Measurements from ENCODE around the gene FAM161B.
"Not testable (repeated sequence)": the region's sequence is repeated elsewhere in the genome, so short reads cannot be mapped to it uniquely, and the experiment has no call there.

FAM161B gene

DNA sequence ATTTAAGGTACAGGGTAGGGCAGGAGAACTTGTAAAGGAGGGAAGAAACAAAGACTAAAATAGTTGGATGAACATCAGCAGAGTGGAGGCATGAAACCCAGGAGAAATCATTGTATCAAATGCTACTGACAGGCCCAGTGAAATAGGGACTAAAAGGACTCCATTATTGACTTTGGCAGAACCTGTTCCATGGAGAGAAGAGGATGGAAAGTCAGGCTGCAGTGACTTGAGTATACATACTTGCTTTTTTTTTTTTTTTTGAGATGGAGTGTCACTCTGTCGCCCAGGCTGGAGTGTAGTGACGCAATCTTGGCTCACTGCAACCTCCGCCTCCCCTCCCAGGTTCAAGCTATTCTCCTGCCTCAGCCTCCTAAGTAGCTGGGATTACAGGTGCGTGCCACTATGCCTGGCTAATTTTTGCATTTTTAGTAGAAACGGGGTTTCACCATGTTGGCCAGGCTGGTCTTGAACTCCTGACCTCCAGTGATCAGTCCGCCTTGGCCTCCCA, 55.7 kb downstream of the FAM161B start:
- not testable (repeated sequence) for DNase-seq (ENCODE audit: low read depth); H3K4me3 ChIP-seq (ENCODE audit: low read length); H3K9me3 ChIP-seq (ENCODE audit: control insufficient read depth, low read length); H3K27me3 ChIP-seq (replicated peaks; ENCODE audit: control insufficient read depth, insufficient read depth, low read length); H3K9ac ChIP-seq (ENCODE audit: low read length)
- H3K36me3 ChIP-seq (ENCODE audit: control insufficient read depth, insufficient read depth, low read length, severe bottlenecking), result peaks cover 68% of the 10 kb centered on the region
- peaks cover 14% of the 10 kb centered on the region for H3K4me1 ChIP-seq (ENCODE audit: control insufficient read depth, insufficient read depth, low read length)

- peak overlapping the region; percentile 96 for H3K4me3 ChIP-seq (ENCODE audit: low read length)
- no peaks in the 10 kb centered on the region for H3K9me3 ChIP-seq (ENCODE audit: control insufficient read depth, low read length)
- H3K9ac ChIP-seq (ENCODE audit: low read length), result peak overlapping the region; percentile 28
- H3K27me3 ChIP-seq (replicated peaks; ENCODE audit: control insufficient read depth, insufficient read depth, low read length), result no peaks in the 10 kb centered on the region
- no peak for DNase-seq (ENCODE audit: low read depth)
- peaks cover 22% of the 10 kb centered on the region for H3K36me3 ChIP-seq (ENCODE audit: control insufficient read depth, insufficient read depth, low read length, severe bottlenecking)
- H3K4me1 ChIP-seq (ENCODE audit: control insufficient read depth, insufficient read depth, low read length), result peaks cover 32% of the 10 kb centered on the region
Observed at GRCh38 chr14:73889376-73889775, 60.5 kb downstream of the FAM161B start.

- no peaks in the 10 kb centered on the region for H3K27me3 ChIP-seq (replicated peaks; ENCODE audit: control insufficient read depth, insufficient read depth, low read length)
- no peaks in the 10 kb centered on the region for H3K9me3 ChIP-seq (ENCODE audit: control insufficient read depth, low read length)
- H3K4me3 ChIP-seq (ENCODE audit: low read length), result peak overlapping the region; percentile 96
- H3K9ac ChIP-seq (ENCODE audit: low read length), result peak overlapping the region; percentile 97
- H3K36me3 ChIP-seq (ENCODE audit: control insufficient read depth, insufficient read depth, low read length, severe bottlenecking), result peaks cover 19% of the 10 kb centered on the region
- H3K4me1 ChIP-seq (ENCODE audit: control insufficient read depth, insufficient read depth, low read length), result peaks cover 32% of the 10 kb centered on the region
- peak; percentile 23 for DNase-seq (ENCODE audit: low read depth)
Observed at GRCh38 chr14:73888971-73889370, 60.9 kb downstream of the FAM161B start.

- H3K27me3 ChIP-seq (replicated peaks; ENCODE audit: control insufficient read depth, insufficient read depth, low read length), result no peaks in the 10 kb centered on the region
- H3K9ac ChIP-seq (ENCODE audit: low read length), result peak overlapping the region; percentile 97
- peaks cover 32% of the 10 kb centered on the region for H3K4me1 ChIP-seq (ENCODE audit: control insufficient read depth, insufficient read depth, low read length)
- no peaks in the 10 kb centered on the region for H3K9me3 ChIP-seq (ENCODE audit: control insufficient read depth, low read length)
- peaks cover 15% of the 10 kb centered on the region for H3K36me3 ChIP-seq (ENCODE audit: control insufficient read depth, insufficient read depth, low read length, severe bottlenecking)
- peak; percentile 26 for DNase-seq (ENCODE audit: low read depth)
- H3K4me3 ChIP-seq (ENCODE audit: low read length), result peak overlapping the region; percentile 96
Observed at GRCh38 chr14:73888460-73888725, 61.5 kb downstream of the FAM161B start.

DNA sequence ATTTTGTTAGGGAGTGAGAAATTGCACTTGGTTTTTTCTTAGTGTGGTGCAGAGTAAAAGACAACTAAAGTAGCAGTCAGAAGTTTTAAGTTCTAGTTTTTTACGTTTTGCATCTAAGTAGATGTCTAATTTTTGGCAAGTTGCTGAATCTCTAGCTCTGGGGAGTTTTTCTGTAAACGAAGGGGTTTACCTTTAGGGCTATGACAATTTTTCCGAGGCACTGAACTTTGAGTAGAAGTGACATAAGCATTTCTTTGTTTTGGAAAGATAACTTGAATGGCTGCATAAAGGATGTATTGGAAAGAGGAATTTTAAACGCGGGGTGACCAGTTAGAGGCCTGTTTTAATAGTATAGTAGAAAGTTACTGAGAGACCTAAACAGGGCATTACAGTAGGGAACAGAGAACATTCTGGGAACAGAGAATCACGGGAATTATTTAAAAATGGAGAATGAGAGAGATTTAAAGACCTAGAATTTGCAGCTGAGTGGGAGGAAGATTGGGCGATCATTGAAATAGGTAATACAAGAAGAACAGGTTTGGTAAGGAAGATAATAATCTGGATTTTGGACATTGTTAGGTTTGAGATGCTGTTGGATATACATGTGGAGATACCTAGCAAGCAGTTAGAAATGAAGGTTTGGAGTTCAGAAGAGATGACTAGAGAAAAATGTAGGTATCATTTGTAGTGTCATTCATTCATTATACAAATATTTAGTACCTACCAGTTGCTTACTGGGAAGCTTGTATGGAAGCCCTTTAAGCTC, 62.0 kb downstream of the FAM161B start:
- H3K4me1 ChIP-seq (ENCODE audit: control insufficient read depth, insufficient read depth, low read length), result peaks cover 32% of the 10 kb centered on the region
- peaks cover 13% of the 10 kb centered on the region for H3K36me3 ChIP-seq (ENCODE audit: control insufficient read depth, insufficient read depth, low read length, severe bottlenecking)
- no peaks in the 10 kb centered on the region for H3K9me3 ChIP-seq (ENCODE audit: control insufficient read depth, low read length)
- peak overlapping the region; percentile 96 for H3K4me3 ChIP-seq (ENCODE audit: low read length)
- no peaks in the 10 kb centered on the region for H3K27me3 ChIP-seq (replicated peaks; ENCODE audit: control insufficient read depth, insufficient read depth, low read length)
- H3K9ac ChIP-seq (ENCODE audit: low read length), result peak overlapping the region; percentile 97
- DNase-seq (ENCODE audit: low read depth), result no peak

GRCh38 chr14:73887318-73887616, 62.6 kb downstream of the FAM161B start:
- Histone ChIP-seq H3K9me3 (ENCODE audit: control insufficient read depth, low read length) (no peaks in the 10 kb centered on the region), H3K36me3 (ENCODE audit: control insufficient read depth, insufficient read depth, low read length, severe bottlenecking) (peaks cover 10% of the 10 kb centered on the region), H3K9ac (ENCODE audit: low read length) (peak overlapping the region; percentile 97), H3K4me1 (ENCODE audit: control insufficient read depth, insufficient read depth, low read length) (peaks cover 32% of the 10 kb centered on the region), H3K27me3 (replicated peaks; ENCODE audit: control insufficient read depth, insufficient read depth, low read length) (no peaks in the 10 kb centered on the region), H3K4me3 (ENCODE audit: low read length) (peak overlapping the region; percentile 96)
- no peak for DNase-seq (ENCODE audit: low read depth)

DNA sequence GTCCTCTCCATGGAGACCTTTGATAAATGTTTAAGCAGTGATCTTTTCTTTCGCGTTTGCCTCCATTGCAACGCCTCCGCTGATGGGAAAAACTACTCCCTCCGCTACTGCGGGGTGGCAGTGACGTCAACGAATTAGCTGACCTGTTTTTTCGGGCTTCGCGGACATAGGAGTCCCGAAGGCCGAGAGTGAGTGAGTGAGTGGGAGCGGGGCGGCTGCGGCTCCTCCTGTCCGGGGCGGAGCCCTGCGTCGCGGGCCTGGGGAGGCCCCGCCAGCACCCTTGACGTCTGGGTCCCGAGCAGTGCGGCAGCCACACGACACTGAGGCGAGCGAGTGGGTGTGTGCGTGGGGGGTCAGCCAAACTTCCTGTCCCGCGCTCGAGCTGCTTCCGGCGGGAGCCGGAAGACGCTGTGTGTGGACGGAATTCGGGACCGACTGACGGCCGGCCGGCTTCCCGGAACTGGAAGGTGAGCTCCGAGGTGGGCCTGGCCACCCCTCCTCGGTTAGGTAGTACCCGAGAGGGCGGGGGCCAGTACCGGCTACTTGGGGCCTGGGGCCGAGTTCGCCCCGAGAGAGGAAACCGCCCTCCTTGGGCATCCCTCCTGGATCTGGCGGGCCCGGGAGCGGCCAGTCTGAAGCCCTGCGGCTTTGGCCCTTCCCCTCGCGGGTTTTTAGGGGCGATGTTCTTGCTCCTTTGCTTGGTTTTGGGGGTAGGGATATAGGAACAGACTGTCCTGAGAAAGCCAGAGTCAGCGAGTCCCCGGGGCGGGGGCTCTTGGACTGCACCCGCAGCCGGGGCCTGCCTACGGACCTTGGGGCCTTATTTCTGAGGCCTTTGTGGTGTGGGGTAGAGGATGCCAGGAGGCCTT, 63.2 kb downstream of the FAM161B start, which contains the start of gene ZNF410:
TSS of gene ZNF410 (plus strand) at position 411 of the 869 bp plus-strand sequence. CDS start 5,317 bp downstream, outside the sequence.
- Histone ChIP-seq H3K27me3 (replicated peaks; ENCODE audit: control insufficient read depth, insufficient read depth, low read length) (no peaks in the 10 kb centered on the region), H3K36me3 (ENCODE audit: control insufficient read depth, insufficient read depth, low read length, severe bottlenecking) (peaks cover 11% of the 10 kb centered on the region), H3K9ac (ENCODE audit: low read length) (peak within 1 kb of the TSS; percentile 97), H3K4me3 (ENCODE audit: low read length) (peak within 1 kb of the TSS; percentile 96), H3K9me3 (ENCODE audit: control insufficient read depth, low read length) (no peaks in the 10 kb centered on the region), H3K4me1 (ENCODE audit: control insufficient read depth, insufficient read depth, low read length) (peaks cover 32% of the 10 kb centered on the region)
- DNase-seq (ENCODE audit: low read depth), result peak; percentile 98

DNA sequence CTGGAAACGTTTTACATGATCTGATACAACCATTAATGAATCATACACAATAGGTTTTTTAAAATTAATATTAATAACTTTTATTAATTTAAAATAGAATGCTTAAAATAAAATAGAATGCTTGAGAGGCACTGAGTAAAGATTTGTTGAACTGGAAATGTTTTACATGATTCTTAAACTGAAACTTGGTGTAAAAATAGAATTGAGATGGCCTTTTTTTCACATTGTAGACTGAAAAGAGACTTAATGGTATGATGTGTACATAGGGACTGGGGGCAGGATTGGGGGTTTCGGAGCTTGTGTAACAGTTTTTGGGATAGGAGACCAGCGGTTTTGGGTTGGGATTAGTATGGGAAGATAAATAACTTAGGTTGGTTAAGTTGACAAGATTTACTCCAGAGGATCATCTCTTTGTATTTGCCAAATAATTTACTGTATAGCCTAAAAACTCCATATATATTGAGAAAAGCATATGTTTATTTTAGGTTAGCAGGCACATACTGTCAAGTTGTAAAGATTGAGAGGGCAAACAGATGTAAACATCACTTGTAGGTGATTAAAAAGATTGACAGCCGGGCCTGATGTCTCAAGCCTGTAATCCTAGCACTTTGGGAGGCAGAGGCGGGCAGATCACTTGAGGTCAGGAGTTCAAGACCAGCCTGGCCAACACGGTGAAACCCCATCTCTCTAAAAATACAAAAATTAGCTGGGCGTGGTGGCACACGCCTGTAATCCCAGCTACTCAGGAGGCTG, 65.3 kb downstream of the FAM161B start:
- no peak for DNase-seq (ENCODE audit: low read depth)
- Histone ChIP-seq H3K4me1 (ENCODE audit: control insufficient read depth, insufficient read depth, low read length) (peaks cover 30% of the 10 kb centered on the region), H3K9me3 (ENCODE audit: control insufficient read depth, low read length) (no peaks in the 10 kb centered on the region)

More for the DNA sequence above, 65.3 kb downstream of the FAM161B start:
- H3K36me3 ChIP-seq (ENCODE audit: control insufficient read depth, insufficient read depth, low read length, severe bottlenecking), result peaks cover 11% of the 10 kb centered on the region
- no peaks in the 10 kb centered on the region for H3K27me3 ChIP-seq (replicated peaks; ENCODE audit: control insufficient read depth, insufficient read depth, low read length)
- H3K4me3 ChIP-seq (ENCODE audit: low read length), result peak overlapping the region; percentile 96
- H3K9ac ChIP-seq (ENCODE audit: low read length), result no peak overlapping the region
